ENCODE data around the gene RUFY1.

The RUFY1 gene

GRCh38 chr5:179606071-179606909 lies 55.9 kb downstream of the RUFY1 start:
- DNase-seq, result no peak

- no peak for DNase-seq
These were observed 56.5 kb downstream of the RUFY1 start for GRCh38 chr5:179606910-179607159.

- no peak for DNase-seq
These were observed 57.0 kb downstream of the RUFY1 start for GRCh38 chr5:179607160-179607931.

DNA sequence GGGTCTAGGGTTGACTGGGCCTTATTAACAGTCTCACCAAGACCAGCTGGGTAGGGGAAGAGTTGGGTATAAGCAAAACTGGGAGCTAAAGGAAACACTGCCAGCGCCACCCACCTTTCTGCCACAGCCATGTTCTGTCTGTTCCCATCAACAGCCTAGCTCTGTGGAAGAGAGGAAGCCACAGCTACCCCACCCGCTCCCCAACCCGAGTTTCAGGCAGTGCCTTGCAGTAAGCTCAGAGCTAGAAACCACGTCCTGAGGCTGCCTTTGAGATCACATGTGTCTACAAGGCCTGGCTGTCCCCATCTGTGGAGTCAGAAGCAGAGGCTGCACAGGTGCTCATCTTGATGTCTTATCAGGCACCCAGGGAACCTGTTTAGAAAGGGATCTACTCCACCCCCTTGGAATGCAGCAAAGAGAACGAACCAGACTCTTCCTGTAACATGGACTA lies 57.8 kb downstream of the RUFY1 start:
- no peak for DNase-seq

DNA sequence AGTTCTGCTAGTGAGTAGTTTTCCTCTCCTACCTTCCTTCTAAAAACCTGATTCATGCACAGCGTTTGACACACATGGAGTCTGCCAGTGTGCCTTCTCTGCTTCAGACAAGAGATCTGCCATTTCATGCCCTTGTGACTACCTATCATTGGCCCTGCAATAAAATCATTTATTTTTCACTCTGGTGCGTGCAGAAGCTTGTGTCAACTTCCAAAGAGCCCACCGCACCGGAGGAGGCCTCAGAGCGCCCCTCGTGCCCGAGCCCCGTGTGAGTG lies 59.4 kb downstream of the RUFY1 start:
- DNase-seq, result no peak

DNA sequence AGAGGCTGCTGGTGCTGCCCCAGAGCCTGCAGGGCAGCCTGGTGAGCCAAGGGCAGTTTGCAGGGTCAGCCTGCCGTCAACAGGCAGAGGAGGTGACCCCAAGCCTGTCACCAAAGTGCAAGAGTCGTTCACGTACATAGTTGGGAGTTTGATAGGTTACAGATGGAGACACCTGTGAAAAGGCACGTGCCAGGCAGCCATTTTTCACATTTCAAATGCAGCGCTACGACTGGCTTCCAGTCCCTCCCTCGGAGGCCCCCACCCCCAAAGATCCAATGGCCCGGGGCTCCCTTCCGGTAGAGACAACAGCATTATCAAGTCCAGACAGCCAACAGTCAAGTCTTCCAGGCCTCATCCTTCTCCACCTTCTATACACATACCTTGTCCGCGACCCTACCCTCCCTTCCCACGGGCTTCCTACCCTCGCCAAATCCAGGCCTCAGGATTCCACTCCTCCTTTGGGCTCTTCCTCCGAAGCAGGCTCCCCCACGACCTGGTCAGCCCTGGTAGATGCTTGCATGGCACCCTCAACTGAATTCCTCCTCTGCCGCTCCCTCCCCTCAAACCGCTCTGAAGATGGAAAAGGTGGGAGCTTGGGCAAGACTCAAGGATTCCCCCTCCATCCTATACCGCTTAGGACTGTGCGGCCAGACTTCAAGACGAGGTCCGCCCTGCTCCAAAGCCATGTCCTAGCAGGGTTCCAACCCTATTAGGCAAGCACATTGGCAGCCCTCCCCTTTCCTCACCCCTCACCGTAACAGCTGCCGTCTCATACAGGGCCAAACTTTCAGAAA lies 60.0 kb downstream of the RUFY1 start:
- DNase-seq, result no peak

- no peak for DNase-seq
These were observed 60.5 kb downstream of the RUFY1 start for GRCh38 chr5:179610903-179611265.

DNA sequence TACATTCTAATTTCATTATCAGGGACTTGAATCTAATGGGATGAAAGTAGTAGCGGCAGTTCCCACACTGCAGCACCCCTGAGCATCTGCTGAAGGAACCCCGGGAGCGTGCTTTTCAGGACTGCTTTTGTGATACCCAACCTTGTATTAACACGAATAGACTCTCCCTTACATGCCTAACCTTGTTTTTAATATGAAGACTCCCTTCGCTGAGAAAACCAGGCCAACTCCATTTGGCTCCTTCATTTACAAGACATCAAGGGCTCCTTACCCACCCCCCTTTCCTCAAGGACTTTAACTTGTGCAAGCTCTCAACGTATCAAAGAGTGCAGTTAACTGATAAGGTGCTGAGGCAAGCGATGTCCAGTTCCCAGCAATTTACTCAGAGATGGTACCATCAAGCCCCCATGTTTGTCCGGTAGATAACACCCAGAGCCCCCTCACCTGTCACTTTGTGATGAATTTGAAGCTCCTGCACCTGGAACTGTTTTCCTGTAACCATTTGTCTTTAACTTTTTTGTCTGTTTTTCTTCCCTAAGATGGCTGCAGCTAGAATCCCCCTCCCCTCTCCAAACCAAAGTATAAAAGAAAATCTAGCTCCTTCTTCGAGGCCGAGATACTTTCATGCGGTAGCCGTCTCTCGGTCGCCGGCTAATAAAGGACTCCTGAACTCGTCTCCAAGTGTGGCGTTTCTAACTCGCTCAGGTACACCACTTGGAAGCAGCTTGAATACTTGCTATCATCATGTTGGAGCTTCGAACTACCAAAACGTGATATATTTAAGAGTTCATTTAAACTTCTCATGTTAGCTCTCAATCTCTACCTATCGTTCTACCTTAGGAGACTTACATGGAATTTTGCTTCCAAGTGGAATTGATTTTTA lies 62.5 kb downstream of the RUFY1 start:
- DNase-seq, result no peak

DNA sequence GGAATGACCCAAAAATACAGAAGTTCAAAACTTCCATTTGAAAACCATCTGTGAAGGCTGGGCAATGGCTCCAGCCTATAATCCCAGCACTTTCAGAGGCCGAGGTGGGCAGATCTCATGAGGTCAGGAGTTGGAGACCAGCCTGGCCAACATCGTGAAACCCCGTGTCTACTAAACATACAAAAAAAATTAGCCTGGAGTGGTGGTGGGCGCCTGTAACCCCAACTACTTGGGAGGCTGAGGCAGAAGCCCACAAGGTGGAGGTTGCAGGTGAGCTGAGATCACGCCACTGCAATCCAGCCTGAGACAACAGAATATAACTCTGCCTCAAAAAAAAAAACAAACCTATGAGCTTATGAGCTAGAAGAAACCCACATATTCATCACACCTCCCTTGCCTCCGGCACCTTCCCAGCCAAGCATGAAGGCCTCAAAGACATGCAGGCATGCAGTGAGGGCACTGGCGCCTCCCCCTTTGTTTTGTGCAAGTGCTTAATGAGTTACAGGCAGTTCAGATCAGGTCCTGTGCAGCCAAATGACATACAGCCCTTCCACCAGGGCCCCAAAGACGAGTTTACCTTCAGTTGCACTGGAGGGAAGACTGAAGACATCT lies 63.2 kb downstream of the RUFY1 start:
- no peak for DNase-seq

GRCh38 chr5:179614745-179615144 lies 64.4 kb downstream of the RUFY1 start:
- no peak for DNase-seq

DNA sequence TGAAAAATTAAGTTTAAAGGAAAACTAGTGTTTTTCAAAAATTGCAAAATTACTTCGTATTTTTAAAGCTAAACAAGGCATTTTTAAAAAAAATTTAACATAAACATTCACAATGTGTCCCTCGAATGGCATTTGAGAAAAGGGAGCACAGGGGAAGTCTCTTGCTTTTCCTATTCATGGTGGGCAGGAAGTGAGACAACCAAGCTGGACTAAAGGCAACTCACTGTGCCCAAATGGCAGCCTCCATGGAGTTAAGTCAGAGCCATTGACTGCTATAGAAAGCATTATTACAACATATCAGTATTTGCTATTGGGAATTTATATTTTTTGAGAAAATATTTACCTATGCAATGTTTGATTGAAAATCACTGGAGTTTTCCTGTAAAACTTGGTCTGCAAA lies 64.8 kb downstream of the RUFY1 start:
- no peak for DNase-seq

GRCh38 chr5:179616002-179616594 lies 65.7 kb downstream of the RUFY1 start:
- no peak for DNase-seq

DNA sequence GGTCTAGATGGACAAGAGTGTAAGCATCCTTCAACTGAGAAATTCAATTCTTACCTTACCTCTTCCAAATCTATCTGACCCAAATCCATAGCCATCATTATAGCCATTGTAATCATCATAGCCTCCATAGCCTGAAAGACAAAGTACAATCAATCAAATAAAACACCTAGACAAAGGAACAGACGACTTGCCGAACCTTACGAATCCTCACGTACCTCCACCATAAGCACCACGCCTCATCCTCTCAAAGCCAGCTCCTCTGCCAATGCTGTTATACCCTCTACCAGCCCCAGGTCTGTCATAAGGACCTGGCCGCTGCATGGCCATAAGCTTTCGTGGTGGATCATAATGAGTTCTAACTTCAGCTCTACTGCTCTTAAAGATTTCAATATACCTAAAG lies 67.6 kb downstream of the RUFY1 start:
- no peak for DNase-seq

DNA sequence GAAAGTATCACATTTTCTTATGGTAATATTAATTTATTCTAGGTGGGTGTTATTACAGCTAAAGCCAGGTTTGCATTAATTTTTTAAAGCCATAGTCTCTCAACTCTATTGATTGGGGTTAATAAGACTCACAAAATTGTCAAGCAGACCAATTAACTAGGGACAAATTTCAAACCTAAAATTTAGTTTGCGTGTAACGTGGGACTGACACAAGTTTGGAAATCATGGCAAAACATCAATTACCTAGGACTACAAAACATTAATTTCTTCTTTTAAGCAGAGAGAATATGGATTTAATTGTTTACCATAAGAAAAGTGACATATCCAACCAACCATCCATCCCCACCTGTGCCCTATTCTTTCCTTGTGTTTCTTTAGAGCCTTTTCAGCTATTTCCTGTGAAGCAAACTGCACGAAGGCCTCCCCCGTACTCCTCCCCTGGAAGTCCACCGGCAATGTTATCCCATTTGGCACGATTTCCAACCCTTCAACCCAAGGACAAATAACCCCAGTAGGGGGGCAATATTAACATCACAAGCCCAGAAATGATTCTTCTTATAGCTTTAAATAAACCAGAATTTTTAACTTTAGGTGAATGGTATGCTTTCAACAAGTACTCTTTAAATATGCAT lies 68.7 kb downstream of the RUFY1 start:
- no peak for DNase-seq

DNA sequence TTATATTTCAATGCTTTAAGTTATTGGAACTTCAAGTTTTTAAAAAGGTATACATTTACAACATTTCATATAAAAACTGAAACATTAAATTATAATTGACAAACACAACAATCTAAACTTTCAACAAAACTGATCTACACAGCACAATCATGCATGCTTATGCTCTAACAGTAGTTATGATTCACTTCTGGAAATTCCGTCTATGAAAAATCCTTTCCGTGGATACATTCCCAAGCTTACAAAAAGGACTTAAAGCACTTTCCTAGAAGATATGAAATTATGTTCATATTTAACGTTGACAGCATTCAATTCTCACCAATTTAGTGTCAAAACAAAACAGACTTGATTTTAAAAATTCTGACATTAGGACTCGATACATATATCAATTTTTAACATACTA lies 69.4 kb downstream of the RUFY1 start:
- DNase-seq, result no peak

- DNase-seq, result no peak
These were observed 69.9 kb downstream of the RUFY1 start for GRCh38 chr5:179620293-179620692.

GRCh38 chr5:179620703-179621350 lies 70.5 kb downstream of the RUFY1 start:
- DNase-seq, result no peak

DNA sequence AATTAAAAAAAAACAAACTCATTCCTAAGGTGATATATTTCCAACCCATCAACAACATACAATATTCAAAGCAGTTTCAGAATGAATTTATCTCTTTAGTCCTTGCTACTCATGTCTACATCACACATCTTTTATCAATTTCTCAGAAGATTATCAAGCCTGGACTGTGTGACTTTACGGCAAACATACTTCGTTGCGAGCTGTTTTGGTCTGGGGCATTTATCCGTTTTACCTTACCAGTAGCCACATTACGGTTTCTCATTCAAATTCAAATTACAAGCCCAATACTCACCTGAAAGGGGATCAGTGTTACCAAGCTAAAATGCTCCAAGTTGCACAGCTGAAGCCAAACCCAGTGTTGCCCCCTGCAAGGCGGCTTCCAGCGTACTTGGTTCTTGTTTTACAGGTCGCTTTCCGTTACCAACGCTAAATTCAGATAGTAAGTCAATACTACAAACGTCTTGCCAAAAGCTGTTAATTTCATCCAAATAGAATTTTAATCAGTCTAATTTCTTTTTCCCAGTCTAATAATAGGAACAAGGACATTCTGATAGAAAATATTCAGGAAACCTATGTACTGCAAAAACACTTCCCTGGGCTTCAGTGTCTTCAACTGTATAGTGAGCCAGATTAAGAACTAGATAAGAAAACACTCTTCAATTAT lies 71.3 kb downstream of the RUFY1 start:
- DNase-seq, result no peak

DNA sequence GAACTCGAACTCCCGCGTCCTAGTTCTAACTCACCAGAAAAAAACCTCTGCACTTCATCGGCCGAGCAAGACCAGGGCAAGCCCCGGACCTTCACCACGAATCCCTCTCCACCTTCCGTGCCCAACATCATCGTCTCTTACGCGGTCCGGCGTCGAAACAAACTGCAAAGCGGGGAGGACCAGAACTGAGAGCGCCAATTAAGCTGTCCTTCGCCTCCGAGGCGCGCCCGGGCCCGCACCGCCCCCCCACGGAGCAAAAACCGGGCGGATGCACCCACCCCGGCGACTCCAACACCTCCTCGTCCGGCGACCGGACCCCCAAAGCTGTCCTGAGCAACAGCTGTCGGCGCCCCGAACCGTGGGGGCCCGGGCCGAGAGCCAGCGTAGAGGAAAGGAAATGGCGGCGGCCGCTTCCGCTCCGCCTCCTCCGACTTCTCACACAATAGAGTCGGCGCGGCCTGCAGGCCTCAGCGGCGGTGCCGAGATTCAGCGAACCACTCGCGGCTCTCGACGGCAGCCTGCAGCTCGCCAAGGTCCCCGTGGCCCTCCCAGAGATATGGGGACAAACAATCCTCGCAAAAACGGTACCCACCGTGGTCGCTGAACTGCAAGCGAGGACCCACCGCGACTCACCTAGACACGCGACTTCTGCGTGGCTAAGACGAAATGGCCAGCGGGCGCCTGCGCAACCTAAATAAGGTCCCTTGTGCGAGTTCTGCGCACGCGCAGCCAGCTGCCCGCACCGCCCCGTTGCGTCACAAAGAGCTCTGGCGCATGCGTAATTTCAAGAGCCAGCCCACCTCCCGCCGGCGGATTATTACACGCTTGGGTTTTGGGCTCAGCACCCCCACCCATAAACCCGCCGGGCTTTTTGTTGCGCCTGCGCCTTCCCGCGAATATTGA lies 72.9 kb downstream of the RUFY1 start, which contains the start of gene HNRNPH1:
TSS of gene HNRNPH1 (minus strand) at position 669 of the 903 bp plus-strand sequence. CDS start at position 131, 538 bp downstream.
- DNase-seq, result peak; percentile 98

All from HCEC 1CT (cell line).